Common myeloid progenitor, CD34-positive (primary cell): ENCODE data around the gene SNTG2.

Source experiments
- CTCF ChIA-PET: fragments of 350-600 bp; sonication (Branson Sonifier 250); formaldehyde crosslinking; loops from one replicate; lab custom pipeline; 2021; ENCODE audit warnings: antibody characterized with exemption; lab: Charles Lee
- POLR2A ChIA-PET: fragments of 350-600 bp; sonication (Branson Sonifier 250); formaldehyde crosslinking; loops from one replicate; lab custom pipeline; 2021; ENCODE audit warnings: antibody characterized with exemption; lab: Charles Lee
- DNase-seq, 3 donors: peaks; one replicate each; pipeline versions ENCODE4 v3.0.0 to v3.0.0-alpha.2; 2013
- H3K27ac ChIP-seq, 2 experiments: 1 replicate in 1 of 2; 2 replicates in 1 of 2; pipeline ENCODE4 v1.7.0; 2013; ENCODE audit warnings: inconsistent platforms in 2 of 2, low read length in 2 of 2, mild to moderate bottlenecking in 2 of 2, low read depth in 1 of 2, moderate library complexity in 1 of 2; ENCODE audit not compliant: severe bottlenecking in 2 of 2, insufficient read depth in 1 of 2, poor library complexity in 1 of 2
- H3K27me3 ChIP-seq, 5 experiments: replicated peaks in 2 of 5; 1 replicate in 3 of 5; 2 replicates in 2 of 5; pipeline versions ENCODE4 v1.6.1 to v1.7.0; 2013; ENCODE audit warnings: low read length in 4 of 5, mild to moderate bottlenecking in 2 of 5, moderate library complexity in 2 of 5, inconsistent platforms in 1 of 5; ENCODE audit not compliant: insufficient read depth in 5 of 5, control insufficient read depth in 4 of 5
- H3K36me3 ChIP-seq, 4 experiments: 1 replicate in 2 of 4; 2 replicates in 2 of 4; pipeline versions ENCODE4 v1.6.1 to v1.7.0; 2013; ENCODE audit warnings: low read length in 3 of 4, control low read depth in 1 of 4, mild to moderate bottlenecking in 1 of 4; ENCODE audit not compliant: control insufficient read depth in 4 of 4, insufficient read depth in 4 of 4
- H3K4me1 ChIP-seq, 4 experiments: 1 replicate in 3 of 4; 2 replicates in 1 of 4; pipeline versions ENCODE4 v1.6.1 to v1.7.1; 2013; ENCODE audit warnings: low read length in 3 of 4, mild to moderate bottlenecking in 3 of 4, control low read depth in 1 of 4, inconsistent platforms in 1 of 4, moderate library complexity in 1 of 4; ENCODE audit not compliant: control insufficient read depth in 4 of 4, insufficient read depth in 4 of 4; ENCODE audit errors: control extremely low read depth in 1 of 4
- H3K4me3 ChIP-seq, 7 experiments: 1 replicate in 4 of 7; 2 replicates in 3 of 7; pipeline versions ENCODE4 v1.5.1 to v1.7.0; 2013; ENCODE audit warnings: mild to moderate bottlenecking in 7 of 7, low read length in 6 of 7, moderate library complexity in 6 of 7, inconsistent platforms in 2 of 7, low read depth in 2 of 7, control low read depth in 1 of 7; ENCODE audit not compliant: insufficient read depth in 4 of 7, control insufficient read depth in 1 of 7; ENCODE audit errors: extremely low read depth in 1 of 7
- H3K9me3 ChIP-seq, 5 experiments: 1 replicate in 4 of 5; 2 replicates in 1 of 5; pipeline versions ENCODE4 v1.6.1 to v1.7.1; 2013; ENCODE audit warnings: low read length in 4 of 5, mild to moderate bottlenecking in 2 of 5, inconsistent platforms in 1 of 5, low read depth in 1 of 5, moderate library complexity in 1 of 5; ENCODE audit not compliant: control insufficient read depth in 4 of 5, insufficient read depth in 2 of 5; ENCODE audit errors: control extremely low read depth in 1 of 5
- WGBS: methylation state at CpG from one replicate; pipeline ENCODE4 v1.1.5; 2013; ENCODE audit not compliant: insufficient coverage; 5-methylcytosine and 5-hydroxymethylcytosine counted together

Gene SNTG2

DNA sequence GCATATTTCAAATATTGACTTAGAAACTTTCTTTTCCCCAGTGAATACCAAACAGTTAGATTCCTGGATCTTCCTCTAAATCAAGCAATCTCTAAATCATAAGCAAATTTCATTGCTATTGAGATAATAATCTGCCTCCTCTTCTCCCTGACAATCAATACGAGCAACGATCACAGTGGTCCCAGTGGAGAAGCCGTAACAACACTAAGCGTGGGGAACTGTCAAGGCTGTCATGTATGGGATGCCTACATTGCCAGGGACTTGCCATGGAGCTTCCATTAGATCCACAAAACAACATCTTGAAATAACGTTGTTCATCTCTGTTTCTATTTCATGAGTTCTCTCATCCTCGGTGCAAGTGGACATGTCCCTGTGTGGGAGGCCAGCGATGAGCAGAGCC lies 61.3 kb downstream of the SNTG2 start:
- CTCF ChIA-PET, result no interaction called here
- POLR2A ChIA-PET, result no interaction called here
- WGBS, result 98% methylated on average over 4 of the region's 7 CpGs

GRCh38 chr2:1014802-1015201 lies 64.2 kb downstream of the SNTG2 start:
- H3K4me1 ChIP-seq, result peaks cover 0 to 12% (median 5%) of the 10 kb centered on the region in 4 experiments
- no peak for DNase-seq
- POLR2A ChIA-PET, result no interaction called here
- H3K27me3 ChIP-seq, result peaks cover 0 to 10% (median 2%) of the 10 kb centered on the region in 5 experiments
- H3K4me3 ChIP-seq, result no peak overlapping the region
- CTCF ChIA-PET, result no interaction called here
- H3K9me3 ChIP-seq, result no peaks in the 10 kb centered on the region
- H3K27ac ChIP-seq, result no peak overlapping the region
- no peaks in the 10 kb centered on the region for H3K36me3 ChIP-seq
- 84% methylated on average over 11 of the region's 12 CpGs for WGBS

More for the DNA sequence above, 61.3 kb downstream of the SNTG2 start:
- Histone ChIP-seq H3K9me3 (no peaks in the 10 kb centered on the region), H3K36me3 (no peaks in the 10 kb centered on the region), H3K4me1 (peaks cover 0 to 12% (median 5%) of the 10 kb centered on the region in 4 experiments), H3K4me3 (no peak overlapping the region), H3K27ac (no peak overlapping the region), H3K27me3 (peaks cover 0 to 10% (median 2%) of the 10 kb centered on the region in 5 experiments)
- no peak for DNase-seq

GRCh38 chr2:1016500-1016899 lies 65.9 kb downstream of the SNTG2 start:
- 100% methylated on average over 8 of the region's 8 CpGs for WGBS
- no peak overlapping the region for H3K4me3 ChIP-seq
- DNase-seq, result no peak
- CTCF ChIA-PET, result interaction anchor here (1.0 kb wide), 1 partner anchor 85 kb away, joined by 3 read pairs; no protein-coding TSS in a partner anchor
- H3K9me3 ChIP-seq, result no peaks in the 10 kb centered on the region
- peaks cover 0 to 10% (median 2%) of the 10 kb centered on the region in 5 experiments for H3K27me3 ChIP-seq
- no peak overlapping the region for H3K27ac ChIP-seq
- H3K36me3 ChIP-seq, result no peaks in the 10 kb centered on the region
- no peaks in the 10 kb centered on the region for H3K4me1 ChIP-seq
- POLR2A ChIA-PET, result no interaction called here

GRCh38 chr2:1017827-1018226 lies 67.2 kb downstream of the SNTG2 start:
- no peak for DNase-seq
- ChIA-PET CTCF (no interaction called here), POLR2A (no interaction called here)
- Histone ChIP-seq H3K4me3 (no peak overlapping the region), H3K27me3 (peaks cover 0 to 10% (median 2%) of the 10 kb centered on the region in 5 experiments), H3K36me3 (no peaks in the 10 kb centered on the region), H3K9me3 (no peaks in the 10 kb centered on the region), H3K4me1 (no peaks in the 10 kb centered on the region), H3K27ac (no peak overlapping the region)
- 100% methylated on average over 2 of the region's 6 CpGs for WGBS

- Histone ChIP-seq H3K27me3 (peaks cover 0 to 6% (median 2%) of the 10 kb centered on the region in 5 experiments), H3K27ac (no peak overlapping the region), H3K4me1 (no peaks in the 10 kb centered on the region), H3K4me3 (no peak overlapping the region), H3K9me3 (no peaks in the 10 kb centered on the region), H3K36me3 (no peaks in the 10 kb centered on the region)
- POLR2A ChIA-PET, result no interaction called here
- no peak for DNase-seq
- WGBS, result 94% methylated on average over 2 of the region's 3 CpGs
- CTCF ChIA-PET, result no interaction called here
These were observed 69.6 kb downstream of the SNTG2 start for GRCh38 chr2:1020206-1020605.

DNA sequence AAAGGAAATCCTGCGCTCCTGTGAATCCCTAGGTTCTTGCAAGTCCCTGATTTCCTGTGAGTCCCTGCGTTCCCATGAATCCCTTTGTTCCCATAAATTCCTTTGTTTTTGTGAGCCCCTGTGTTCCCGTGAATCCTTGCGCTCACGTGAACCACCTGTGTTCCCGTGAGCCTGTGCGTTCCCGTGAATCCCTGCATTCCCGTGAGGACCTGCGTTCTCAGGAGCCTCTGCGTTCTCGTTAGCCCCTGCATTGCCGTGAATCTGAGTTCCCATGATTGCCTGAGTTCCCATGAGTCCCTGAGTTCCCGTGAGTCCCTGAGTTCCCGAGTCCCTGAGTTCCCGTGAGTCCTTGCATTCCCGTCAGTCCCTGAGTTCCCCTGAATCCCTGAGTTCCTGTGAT lies 71.5 kb downstream of the SNTG2 start:
- POLR2A ChIA-PET, result no interaction called here
- H3K4me3 ChIP-seq, result no peak overlapping the region
- 96% methylated on average over 17 of the region's 17 CpGs for WGBS
- H3K27me3 ChIP-seq, result peaks cover 0 to 3% (median 2%) of the 10 kb centered on the region in 5 experiments
- CTCF ChIA-PET, result no interaction called here
- no peaks in the 10 kb centered on the region for H3K36me3 ChIP-seq
- no peak for DNase-seq
- no peaks in the 10 kb centered on the region for H3K9me3 ChIP-seq
- no peak overlapping the region for H3K27ac ChIP-seq
- no peaks in the 10 kb centered on the region for H3K4me1 ChIP-seq

GRCh38 chr2:1024981-1025380 lies 74.3 kb downstream of the SNTG2 start:
- DNase-seq, result no peak
- Histone ChIP-seq H3K27ac (no peak overlapping the region), H3K36me3 (no peaks in the 10 kb centered on the region), H3K4me1 (no peaks in the 10 kb centered on the region), H3K27me3 (peaks cover 0 to 3% (median 0%) of the 10 kb centered on the region in 5 experiments), H3K4me3 (no peak overlapping the region), H3K9me3 (peaks cover 0 to 1% (median 0%) of the 10 kb centered on the region in 5 experiments)
- 92% methylated on average over 3 of the region's 4 CpGs for WGBS
- CTCF ChIA-PET, result no interaction called here
- POLR2A ChIA-PET, result no interaction called here
